ENCODE data around the gene ABCA4.

The ABCA4 gene

DNA sequence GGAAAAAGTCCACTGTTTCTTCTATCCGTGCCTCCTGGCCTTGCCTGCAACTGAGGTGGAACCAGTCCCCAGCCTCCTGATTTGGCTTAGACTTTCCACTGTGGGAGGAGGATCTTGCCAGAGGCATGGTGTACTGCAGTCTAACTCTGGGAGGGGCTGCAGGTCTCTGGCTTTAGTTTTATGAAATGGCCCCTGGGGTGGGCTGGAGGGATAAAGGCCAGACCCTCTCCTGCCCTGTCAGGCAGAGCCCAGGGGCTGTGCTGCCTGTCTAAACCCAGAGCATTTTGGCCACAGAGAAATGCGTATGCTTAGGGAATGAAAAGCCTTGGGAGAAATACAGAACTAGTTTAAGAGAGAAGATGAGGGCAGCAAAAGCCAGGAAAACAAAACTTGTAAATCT, 73.0 kb downstream of the ABCA4 start:
- DNase-seq, result no peak

DNA sequence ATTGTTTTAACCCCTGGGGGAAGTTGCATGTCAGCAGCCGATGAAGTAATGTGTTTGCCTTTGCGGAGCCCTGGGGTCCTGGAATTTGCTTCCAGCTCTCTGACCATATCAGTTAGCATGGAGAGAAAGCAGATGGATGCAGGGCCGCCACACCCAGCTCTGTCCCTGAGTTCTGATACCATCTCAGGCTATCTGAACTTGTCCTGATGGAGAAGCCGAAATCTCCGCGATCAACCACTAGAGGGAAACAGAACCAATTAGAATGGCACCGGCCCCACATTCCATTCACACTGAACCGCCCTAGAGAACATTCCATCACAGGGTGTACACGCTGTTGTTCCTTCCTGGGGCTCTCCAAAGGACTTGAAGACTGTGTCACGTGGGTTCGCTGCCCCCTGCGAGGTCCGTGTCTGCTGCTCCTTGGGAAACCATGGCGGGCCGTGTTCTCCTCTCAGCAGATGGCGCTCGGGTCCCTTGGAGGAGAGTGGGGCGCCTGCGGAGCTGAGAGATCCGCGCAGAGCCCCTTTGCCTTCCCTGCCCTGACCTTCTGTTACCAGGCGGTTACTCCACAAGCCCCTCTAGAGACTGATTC, 75.4 kb downstream of the ABCA4 start:
- DNase-seq, result peak; percentile 72

DNA sequence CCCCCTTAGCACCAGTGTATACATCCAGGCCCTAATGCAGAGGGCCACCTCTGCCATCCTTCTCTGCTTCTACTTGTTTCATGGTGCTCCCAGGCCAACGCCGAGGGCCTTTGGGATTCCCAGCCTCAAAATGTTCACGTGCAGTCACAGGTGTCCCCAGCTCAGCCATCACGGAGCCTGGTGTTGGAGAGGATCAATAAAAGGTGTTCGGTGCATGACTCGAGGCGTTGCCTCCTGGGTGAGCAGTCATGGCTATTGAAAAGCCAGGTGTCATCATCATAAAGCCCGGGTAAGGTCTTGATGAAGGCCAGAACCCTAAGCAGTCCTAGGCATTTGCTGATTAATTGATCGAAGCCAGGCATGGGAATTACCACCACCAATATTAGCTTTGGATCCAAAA, 76.1 kb downstream of the ABCA4 start:
- no peak for DNase-seq

DNA sequence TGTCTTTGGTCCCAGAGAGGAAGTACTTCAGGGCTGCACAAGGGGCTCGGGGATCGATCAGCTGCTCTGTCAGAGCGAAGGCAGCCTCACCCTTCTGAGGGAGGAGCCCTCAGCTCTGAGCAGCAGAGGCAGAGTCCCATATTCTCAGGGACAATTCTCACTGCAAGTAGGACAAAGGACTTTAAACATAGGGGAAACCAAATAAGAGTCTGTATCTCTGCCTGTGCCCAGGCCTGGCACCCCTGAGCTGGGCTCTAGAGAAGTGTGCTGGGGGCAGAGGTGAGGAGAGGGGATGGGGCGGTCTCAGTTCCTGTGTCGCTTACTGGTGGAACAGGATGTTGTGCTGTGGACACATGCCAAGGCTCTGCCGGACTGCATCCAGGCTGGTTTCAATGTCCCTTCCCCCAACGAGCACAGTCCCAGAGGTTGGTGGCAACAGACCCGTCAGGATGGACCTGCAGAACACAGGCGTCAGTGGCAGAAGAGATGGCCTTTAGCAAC, 76.6 kb downstream of the ABCA4 start:
- no peak for DNase-seq

DNA sequence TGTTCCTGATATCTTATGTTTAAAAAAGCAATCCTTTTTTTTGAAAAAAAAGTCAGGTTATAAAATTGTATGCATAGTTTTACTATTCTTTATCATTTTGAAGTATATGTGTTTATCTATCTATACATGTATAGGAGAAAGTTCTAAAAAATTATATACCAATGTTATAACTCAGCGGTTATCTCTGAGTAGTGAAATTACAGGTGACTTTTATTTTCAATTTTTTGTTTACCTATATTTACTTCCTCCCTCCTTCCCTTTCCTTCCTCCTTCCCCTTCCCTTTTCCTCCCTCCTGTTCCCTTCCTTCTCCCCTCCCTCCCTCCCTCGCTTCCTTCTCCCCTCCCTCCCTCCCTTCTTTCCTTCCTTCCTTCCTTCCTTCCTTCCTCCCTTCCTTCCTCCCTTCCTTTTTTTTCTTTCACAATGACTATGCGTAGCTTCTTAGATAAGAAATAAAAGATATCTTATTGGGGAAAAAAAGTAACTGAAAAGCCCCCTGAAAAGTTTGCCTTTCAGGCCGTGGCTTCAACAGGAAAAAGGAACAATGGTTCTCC, 77.1 kb downstream of the ABCA4 start:
- DNase-seq, result no peak

DNA sequence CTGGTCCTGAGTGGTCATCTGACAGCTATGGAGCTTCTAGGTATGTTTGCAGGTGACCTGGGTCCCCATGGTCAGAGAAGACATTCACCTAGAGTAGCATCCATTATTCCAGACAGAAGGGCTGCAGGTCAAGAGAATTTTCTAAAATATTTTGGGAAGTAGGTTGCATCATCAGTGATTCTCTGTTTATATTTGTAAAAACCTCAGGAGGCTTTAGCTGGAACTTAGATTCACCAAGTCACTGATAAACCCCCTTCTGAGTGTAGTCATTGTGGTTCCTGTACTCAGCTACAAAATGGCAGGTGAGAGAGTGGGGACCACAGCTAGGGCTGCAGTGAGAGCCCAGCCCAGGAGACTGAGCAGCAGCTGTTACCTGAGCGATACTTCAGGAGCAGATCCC, 78.6 kb downstream of the ABCA4 start:
- no peak for DNase-seq

DNA sequence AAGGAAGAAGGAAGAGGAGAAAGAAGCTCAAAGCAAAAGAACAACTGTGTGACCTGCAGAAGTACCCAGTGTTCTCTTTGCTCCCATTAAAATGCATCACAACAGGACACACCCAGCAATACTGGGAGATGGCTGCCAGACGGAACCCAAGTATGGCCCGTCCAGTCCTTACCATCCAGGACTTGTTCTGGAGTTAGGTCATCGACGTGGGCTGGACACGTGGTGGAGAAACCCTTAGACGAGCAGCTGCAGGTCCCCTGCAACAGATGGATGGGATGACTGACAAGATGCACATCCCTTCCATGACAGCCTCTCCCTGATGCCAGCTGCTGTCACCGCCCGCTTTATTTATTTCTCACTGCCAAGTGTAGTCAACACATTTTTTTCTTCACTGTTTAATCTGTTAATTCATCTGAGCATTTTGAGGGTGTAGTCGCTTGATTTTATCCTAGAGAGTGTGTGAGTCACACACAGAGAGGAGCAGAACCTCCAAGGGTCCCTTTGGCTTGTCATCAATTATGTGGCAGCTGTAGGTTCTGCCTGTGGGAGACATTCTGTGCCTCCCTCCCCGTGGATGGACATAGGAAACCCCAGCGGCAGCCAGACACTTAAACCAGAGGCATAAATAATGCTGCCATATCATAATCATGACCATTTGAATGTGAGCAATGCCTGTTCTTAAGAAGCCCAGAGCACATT, 80.9 kb downstream of the ABCA4 start:
- no peak for DNase-seq

DNA sequence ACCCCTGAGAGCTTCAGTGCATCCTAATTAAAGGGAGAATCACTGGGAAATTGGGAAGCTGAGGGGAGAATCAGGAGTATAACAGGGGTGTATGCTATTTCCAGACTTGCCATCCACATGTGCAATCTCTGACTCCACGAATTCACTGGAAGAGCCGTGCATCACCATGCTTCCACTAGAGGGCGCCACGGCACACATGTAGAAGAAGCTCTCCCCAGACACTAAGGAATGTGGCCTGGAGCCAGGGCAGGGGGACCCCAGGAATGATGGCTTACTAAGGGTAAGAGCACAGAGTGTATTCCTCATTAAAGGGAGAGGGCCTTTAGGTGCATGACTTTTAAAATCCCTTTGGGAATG, 81.5 kb downstream of the ABCA4 start:
- peak; percentile 75 for DNase-seq

DNA sequence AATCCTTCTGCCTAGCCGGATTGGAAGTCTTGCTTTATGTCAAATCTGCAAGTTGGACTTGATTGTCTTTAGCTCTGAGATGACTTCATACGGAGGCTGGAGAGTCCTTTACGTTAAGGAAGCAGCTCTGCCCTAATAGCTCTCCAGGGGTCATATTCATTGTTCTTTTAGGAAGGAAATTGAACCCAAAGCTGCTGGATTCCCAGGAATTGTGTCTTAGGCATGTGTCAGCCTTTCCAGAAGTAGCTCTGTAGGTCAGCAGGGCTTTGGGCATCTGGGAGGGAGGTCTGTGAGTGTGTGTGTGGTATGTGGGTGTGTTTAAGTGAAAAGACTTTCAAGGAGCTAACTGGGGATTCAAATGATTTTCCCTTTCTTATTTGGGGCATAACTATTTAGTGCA, 82.4 kb downstream of the ABCA4 start:
- DNase-seq, result no peak

DNA sequence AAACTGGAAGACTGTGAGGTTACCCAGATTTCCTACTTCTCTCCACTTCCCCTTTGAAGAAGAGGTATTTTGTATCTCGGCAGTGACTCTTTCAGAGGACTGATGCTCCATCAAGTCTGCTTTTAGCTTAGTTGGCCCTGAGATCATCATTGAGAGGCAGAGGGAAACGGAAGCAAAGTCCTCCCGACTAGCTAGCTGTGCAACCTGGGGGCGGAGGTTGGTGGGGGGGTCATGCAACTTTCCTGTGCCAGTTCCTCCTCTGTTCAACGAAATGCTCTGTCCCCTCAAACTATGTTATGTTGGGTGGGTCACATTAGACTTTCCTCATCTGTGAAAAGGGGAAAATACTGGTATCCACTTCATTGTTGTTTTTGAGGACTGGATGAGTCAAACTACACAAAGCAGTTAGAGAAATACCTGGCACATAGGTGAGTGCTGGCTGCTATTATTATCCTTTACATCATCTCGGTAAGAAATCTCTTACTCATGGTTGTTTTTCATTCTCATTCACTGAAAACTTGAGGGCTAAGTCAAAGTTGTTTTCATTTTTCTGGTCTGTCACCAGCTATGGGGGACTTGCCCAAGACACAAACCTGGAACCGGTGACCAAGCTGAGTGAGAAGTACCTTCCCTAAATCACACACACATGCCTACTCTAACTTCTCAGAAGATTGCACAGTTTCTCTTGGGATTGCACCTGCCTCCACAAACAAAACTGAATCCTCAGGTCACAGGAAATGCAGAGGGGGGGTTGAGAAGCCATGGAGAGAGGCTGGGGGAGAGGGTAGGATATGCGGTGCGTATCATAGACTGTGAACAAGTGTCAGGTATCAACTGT, 83.3 kb downstream of the ABCA4 start:
- no peak for DNase-seq

DNA sequence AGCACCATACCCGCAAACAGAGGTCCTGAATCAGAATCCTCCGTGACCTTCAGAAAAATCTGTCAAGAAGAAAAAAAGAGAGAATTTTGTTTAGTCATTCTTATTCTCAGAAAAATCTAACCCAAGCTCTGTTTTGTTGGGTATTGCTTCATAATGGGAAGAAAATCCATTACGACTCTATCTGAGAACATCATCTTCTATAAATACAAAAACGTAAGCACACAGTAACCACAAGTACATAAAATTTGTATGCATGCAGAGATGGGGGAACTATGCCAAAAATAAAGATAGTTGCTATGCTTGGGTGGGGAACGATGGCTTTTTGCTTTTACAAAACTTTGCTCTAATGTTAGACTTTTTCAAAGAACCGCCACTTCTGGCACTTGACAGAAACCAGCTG, 84.2 kb downstream of the ABCA4 start:
- DNase-seq, result no peak

DNA sequence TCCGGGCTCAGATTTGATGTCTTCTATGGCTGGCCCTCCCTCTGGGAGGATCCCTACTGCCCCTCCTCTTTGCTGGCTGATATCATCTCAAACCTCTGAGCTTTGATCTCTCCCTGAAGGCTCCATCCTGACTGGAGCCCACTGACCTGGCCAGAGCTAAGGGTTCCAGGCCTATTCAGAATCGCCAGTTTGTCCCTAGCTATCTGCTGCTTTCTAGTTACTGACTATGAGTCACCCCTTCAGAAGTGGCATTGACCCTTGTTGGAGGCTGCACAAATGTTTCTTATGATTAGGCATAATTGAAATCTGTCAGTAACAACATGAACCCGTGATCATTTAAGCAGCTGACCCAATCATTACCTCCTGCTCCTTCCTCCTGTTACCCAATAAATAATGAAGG, 87.1 kb downstream of the ABCA4 start:
- DNase-seq, result no peak

DNA sequence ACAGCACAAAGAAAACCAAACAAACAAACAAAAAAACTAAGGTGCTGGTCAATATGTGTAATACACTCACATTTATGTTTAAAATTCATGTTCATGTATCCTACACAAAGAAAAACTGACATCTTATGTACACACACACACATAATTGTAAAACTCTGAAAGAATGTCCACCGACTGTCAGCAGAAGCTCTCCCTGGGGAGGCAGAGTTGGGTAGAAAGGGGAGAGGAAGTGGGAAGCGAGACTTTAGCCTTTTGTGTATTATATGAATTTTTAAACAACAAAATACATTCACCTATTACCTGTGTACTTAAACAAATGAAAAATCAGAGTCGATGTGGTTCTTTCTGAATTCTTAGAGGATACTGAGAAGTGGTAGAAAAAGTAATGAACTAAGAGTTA, 88.3 kb downstream of the ABCA4 start:
- no peak for DNase-seq

DNA sequence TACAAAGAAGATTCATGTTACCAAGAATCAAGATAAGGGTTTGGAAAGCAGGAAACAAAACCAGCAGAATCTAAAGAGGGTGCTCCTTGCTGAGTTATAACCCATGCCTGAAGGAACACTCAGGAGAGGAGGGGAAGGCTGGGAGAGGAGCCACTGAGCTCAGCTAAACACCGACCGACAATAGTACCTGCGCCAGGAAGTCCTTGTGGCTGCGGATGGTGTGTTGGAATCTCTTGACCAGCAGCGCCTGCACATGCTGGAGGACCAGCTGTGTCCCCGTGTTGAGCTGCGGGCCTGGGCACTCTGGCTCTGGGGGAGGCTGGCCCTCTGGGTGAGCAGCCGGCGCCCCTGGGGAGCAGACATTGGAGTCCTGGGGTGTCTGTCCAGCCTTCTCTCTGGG, 89.4 kb downstream of the ABCA4 start:
- no peak for DNase-seq

DNA sequence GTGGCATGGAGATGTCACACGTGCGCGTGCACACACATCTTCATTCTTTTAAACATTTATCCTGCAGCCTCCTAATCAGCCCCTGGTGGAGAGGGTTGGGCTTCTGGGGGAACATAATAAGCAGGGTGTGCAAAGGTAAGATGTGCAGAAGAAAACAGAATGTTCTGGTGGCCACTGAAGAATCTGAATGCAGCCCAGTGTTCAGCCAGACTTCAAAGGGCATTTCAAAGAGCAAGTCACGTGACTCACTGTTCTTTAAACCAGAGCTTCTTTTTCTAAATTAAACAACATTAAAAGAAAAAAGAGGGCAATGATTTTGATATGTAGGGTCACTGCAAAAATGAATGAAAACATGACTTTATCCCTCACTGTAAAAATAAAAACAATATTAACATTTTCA, 89.8 kb downstream of the ABCA4 start:
- no peak for DNase-seq

DNA sequence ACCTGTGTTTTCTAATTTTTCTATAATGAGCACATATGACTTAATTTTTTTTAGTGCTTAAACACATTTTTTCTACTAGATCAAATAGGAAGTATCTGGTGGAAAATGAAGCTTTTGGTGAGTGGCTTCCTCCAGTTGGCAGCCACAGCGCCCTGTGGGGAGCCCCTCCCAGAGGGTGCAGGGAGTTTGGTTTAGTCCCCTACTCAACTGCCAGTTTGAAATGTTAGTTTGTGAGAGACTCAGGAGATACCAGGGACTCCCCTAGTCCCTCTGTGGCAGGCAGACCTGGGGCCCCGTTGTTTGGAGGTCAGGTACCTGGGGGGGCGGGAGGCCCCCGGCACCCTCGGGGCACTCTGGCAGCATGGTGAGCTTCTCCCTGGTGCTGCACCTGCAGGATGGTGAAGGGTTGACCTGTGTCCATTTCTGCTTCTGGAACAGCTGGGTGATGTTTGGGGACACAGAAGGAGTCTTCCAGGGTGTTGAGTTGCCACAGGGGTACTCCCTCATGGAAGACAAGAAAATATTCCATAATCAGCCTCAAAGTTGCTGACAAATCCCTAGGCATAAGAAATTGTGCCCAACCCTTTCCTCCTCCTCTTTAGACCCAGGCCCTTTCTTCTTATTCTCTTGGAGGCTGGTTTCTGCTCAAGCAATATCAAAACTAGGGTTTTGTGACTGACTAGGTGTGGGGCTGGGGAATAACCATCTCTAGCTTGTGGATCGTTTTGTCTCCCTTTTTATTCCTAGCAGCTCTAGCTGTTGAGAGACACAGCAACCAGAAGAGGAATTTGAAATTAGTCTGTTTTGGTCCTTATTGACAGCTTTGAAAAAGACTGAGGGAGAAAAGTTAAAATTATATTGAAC, 91.6 kb downstream of the ABCA4 start:
- no peak for DNase-seq

DNA sequence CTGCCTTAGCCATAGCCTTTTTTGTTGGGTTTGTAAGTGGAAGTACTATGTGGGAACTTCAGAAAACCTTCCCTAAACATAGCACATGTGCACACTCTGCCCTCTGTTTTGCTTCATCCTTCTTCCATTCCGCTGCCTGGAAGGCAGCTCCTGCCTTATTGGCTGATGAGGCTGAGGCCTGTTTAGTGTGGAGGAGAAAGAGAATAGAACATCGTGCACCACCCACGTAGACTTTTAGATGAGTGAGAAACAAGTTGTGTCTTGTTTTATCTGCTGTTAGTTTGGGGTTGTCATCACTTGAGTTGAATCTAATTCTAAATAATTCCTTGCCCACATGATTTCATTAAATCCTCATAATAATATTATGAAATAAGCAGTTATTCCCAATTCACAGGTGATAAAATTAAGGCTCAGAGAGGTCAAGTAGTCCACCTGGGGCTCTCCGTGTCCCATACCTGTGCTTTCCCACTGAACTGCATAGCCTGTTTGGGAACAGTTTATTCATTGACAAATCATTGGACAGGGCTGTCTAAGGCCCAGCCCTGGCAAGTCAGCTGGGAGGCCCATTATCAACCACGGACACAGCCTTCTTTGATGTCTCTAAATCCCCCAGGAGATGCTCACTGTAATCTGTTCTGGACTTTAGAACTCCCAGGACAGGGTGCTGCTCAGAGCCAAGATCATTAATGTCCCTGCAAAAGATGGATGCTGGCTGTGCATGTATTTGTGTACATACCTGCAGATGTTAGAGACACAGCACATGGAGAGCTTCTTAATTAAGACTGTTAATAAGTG, 93.0 kb downstream of the ABCA4 start:
- DNase-seq, result no peak

DNA sequence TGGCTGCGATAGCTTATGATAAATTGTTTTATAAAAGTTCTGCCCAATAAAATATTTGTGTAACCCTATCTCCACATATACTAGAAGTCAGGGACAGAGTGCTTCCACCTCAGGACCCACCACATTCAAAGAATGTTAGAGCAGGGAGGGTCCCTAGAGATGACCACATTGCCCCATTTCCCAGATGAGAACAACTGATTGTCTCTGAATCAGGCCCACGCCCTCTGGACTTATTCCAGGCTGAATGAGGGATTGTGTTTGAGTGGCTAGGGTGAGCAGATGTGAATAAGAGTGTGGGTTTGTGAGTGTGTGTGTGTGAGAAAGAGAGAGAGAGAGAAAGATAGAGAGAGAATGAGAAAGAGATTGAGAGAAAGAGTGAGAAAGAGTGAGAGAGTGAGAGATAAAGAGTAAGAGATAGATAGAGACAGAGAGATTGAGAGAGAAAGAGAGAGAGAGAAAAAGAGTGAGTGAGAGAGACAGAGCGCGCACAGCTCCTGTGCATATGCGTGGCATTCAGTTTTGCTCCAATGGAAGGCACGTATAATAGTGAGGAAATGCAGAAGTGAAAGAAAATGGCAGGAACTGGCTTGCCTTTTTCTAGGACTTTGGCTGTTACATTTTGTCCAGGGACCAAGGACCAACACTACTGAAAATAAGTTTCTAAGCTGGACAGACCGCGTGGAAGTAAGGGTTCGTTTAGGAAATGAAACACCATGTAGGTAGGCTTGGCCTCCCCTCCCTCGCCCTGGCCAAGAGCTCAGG, 94.1 kb downstream of the ABCA4 start:
- no peak for DNase-seq

DNA sequence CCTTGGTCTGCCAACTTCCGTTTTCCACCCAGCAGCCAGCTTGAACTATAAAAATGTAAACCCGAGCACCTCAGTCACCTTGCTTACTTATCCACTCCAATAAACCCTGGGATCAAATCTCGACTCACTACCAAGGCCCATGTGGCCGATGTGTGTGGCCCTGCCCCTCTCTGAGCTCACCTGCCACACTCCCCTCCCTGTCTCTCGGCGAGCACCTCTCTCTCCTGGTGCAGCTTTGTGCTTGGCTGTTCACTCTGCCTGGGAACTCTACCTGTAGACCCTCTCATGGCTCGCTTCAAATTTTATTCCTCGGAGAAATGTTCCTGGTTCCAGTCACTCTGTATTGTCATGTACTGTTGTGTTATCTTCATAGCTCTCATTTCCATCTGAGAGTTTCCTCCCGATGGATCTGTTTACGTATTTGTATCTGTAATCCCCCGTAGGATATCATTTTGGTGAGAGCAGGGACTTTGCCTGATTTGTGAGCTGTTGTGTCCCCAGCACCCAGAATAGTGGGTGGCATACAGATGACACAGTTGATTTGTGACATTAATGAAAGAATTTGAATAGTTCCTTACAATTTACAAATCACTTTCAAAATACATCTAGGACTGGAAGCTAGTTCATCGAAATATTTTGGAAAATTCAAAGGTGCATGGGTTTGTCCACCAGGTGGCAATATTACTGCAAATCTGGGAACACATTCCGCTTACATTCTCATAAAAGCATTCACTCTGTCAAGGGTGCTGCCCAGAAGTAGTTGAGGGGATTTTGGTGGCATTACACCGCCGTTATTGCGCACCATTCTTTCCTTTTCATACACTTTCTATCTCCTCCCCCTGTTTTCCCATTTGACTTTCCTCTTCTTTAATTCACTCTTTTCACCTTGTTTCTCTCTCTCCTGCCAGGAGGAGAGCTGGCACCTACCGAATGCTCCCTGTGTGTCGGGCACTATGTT, 95.3 kb downstream of the ABCA4 start:
- peak; percentile 57 for DNase-seq

Data from retina (tissue), 1 donor.